Measurements from ENCODE around the gene PON2.
"Not testable (repeated sequence)": the region's sequence is repeated elsewhere in the genome, so short reads cannot be mapped to it uniquely, and the experiment has no call there.

The PON2 gene

DNA sequence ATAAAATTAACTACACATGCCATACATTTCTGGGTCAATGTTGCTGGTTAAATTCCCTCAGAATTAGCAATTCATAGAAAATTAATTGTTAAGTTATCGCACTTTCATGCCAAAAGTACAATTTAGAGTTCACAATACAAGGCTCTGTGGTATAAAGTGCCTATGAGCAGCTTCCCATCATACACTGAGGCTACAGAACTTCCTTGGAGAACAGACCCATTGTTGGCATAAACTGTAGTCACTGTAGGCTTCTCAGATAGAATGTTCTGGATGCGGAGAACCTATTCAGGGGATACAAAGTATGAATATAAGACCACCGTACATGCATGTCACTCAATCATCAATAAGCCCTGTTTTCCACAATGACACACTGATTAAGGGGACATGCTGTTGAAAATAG is 29.6 kb downstream of the PON2 start:
- no peak for DNase-seq (ENCODE audit: low read depth)

DNA sequence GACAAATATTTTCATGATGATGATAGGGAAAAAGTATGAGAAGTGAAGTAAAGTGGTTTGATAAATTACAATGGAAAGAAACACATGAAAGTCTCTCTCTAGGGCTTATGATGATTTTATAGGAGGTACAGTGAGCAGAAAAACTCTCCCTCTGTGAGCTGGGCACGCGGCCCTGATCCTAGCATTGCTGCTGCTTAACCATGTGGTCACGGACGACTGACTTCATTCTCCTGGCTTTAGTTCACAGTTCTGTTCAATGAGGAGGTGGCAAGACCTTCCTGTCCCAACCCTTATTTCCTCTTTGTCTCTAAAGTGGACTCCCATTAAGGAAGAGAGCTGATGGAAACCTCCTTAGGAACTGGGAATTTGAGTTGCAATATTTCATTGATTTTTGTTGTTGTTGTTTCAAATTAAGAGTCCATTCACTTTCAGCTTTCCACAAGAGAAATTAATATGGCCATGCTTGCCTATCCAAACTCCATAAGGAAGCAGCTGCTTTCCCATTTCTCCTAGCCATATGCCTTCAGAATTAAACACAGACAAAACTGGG is 30.4 kb downstream of the PON2 start:
- DNase-seq (ENCODE audit: low read depth) = no peak

DNA sequence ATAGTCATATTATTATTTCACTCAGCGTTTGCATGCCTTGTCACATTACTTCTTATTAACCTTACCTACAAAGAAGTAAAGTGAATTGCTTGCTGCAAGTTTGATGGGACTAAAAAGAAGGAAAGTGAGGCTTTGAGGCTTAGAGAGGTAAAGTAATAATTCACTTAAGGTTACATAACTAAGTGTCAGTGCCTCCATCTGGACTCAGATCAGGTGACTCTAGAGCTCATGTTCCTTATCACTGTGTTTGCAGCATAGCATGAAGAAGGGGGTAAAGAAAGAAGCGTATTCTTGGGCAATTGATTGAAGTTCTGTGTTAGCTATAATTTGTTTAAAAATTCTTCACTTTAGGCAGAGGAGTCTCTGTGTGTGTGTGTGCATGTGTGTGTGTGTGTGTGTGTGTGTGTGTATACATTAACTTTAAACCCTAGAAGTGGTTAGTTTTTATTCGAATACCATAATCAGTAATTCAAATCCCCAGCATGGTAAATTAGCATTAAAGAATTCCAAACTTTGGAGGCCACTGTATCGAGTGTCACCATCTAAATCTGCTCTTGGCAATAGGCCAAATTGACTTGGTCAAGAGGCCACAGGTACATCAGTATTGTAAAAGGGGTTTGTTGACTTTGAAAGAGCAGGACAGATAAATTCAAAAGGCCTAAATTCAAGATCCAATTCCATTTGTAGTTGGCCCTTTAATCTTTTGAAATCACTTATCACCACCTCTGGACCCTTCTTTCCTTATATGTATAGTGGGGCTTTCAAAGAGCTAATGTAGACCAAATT is 36.5 kb downstream of the PON2 start:
- DNase-seq (ENCODE audit: low read depth) = no peak

DNA sequence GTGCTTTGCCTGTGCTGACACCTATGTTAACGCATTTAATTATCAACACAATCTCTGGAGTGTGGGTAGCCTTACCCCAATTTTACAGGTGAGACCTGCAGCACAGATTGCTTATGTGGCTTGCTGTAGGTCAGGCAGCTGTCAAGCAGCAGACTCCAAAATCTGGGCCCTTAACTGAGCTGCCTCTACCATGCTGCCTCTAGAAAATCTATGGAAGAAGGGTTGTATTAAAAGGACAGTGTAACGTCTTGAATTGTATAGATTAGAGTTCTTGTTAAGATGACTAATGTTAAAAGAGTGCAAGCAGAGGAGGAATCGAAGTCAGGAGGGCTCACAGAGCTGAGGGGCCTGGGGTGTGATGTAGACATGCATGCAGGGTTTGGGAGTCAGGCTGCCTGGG is 37.4 kb downstream of the PON2 start:
- no peak for DNase-seq (ENCODE audit: low read depth)

DNA sequence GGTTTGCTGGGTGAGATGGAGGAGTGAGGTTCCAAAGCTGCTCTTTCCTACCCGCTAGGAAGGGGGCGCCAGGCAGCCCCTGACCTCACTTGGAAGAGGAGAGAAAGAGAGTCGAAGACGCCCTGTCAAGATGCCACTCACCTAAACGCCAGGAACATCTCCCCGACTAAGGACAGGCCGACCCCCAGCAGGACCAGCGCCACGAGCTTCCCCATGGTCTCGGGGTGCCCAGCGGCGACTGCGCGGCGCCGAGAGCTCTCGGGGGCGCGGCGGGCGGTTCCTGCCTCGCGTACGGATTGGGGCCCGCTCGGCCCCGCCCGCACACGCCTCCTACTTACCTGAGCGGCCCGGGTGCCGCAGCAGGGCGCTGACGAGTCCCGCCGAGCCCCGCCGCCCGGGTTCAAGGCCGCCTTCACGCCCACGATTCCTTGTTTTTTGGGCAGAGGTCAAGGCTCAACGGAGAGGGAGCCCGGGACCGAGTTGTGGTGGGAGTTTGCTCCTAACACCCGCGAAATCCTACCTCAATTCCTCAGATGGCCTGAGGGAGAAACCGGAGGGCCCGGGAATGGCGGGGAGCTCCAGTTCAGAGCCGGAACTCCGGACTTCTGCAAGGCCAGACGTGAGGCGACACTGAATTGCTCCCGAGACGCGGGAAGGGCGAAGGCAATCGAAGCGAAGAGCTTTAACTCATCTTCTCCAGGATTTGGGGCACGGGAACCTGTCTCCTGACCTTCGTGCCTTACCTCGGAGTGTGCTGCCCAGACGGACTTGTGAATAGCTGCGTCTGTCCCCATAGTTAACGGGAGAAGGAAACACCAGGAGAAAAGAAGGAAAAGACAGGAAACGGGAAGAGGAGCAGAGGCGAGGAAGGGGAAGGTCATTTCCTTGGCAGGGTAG is 38.4 kb downstream of the PON2 start, which contains the start of gene PON3:
TSS of gene PON3 (minus strand) at position 240 of the 897 bp plus-strand sequence. CDS start at position 215, 25 bp downstream.
- DNase-seq (ENCODE audit: low read depth) = no peak

DNA sequence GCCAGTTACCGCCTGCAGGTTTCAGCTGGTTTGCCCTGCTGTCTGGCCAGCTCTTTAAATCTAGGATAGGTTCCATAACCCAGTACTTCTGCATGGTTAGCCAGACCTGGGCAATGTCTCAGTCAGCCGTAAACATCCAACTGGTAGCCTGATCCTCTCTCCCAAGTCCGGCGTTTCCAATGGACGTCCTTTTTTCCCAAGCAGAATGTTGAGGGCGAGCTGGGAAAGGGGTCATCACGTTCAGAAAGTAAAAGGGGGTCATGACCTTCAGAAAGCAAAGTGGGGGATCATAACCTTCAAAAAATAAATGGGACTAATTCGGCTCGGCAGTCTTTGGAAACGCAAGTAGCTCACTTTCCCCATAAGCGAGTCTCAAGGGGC is 39.1 kb downstream of the PON2 start:
- DNase-seq (ENCODE audit: low read depth) = no peak

DNA sequence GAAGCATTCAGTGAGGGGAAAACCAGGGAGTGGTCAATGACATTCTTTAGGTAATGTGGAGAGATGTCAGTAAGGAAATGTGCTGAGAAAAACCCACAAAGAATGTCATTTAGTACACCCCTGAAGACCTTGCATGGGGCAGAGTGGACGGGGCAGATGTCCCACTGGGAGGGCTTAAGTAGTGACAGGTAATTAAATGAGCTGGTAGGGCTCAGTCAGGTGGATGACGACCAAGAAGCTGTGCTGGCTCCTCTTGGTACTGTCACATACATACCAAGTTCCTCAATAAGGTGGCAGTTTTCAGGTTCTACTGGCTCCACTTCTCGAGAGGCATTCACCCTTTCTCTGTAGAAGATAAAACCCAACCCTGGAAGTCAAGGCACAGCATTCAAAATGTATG is 40.5 kb downstream of the PON2 start:
- no peak for DNase-seq (ENCODE audit: low read depth)

DNA sequence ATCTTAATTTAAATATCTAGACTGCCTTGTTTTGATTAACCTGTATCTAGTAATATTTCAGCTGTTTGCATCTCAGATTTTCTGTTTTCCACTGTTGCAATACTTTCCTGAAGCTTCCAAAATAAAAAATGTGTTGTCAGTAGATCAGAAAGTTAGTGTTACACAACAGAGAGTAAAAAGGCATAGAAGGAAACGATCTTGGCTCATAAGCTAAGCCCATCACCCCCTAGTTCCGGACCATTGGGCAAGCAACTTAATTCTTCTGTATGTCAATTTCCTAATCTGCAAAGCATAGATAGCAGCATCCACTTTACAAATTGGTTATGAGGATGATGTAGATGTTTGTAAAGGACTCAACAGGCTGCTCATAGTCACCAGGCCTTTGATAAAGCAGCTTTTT is 43.1 kb downstream of the PON2 start:
- DNase-seq (ENCODE audit: low read depth) = no peak

DNA sequence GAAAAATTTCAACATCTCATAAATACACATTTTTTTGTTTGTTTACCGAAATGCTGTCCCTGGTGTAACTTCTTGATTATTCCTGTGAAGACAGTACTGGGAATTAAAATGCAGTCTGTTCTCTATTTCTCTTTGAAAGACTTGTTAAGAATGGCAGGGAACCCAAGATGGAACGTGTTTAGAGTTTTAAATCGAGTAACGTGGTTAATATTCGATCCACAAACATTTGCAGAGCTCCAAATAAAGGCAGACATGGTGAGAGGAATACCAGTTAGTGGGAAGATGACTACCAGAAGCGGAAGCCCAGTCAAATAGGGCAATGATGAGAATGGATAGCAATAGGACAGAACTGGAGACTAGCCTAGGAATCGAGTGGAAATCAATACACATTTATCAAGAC is 45.3 kb downstream of the PON2 start:
- no peak for DNase-seq (ENCODE audit: low read depth)

DNA sequence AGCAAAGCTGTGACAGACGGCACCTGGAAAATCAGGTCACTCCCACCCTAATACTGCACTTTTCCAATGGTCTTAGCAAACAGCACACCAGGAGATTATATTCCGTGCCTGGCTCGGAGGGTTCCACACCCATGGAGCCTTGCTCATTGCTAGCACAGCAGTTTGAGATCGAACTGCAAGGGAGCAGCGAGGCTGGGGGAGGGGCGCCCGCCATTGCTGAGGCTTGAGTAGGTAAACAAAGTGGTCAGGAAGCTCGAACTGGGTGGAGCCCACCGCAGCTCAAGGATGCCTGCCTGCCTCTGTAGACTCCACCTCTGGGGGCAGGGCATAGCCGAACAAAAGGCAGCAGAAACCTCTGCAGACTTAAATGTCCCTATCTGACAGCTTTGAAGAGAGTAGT is 55.4 kb downstream of the PON2 start:
- DNase-seq (ENCODE audit: low read depth) = not testable (repeated sequence)

DNA sequence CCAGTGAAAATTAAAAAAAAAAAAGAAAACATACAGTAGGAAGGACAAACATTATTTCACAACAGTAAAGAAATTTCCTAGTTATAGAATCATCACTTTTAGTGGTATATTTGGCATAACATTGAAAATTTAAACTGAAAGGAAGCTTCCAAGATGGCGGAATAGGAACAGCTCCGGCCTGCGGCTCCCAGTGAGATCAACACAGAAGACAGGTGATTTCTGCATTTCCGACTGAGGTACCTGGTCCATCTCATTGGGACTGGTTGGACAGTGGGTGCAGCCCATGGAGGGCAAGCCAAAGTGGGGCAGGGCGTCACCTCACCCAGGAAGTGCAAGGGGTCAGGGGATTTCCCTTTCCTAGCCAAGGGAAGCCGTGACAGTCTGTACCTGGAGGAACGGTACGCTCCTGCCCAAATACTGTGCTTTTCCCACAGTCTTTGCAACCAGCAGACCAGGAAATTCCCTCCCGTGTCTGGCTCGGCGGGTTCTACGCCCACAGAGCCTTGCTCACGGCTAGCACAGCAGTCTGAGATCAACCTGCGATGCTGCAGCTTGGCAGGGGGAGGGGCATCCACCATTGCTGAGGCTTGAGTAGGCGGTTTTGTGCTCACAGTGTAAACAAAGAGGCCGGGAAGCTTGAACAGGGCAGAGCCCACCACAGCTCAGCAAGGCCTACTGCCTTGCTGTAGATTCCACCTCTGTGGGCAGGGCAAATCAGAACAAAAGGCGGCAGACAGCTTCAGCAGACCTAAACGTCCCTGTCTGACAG is 58.0 kb downstream of the PON2 start:
- no peak for DNase-seq (ENCODE audit: low read depth)

DNA sequence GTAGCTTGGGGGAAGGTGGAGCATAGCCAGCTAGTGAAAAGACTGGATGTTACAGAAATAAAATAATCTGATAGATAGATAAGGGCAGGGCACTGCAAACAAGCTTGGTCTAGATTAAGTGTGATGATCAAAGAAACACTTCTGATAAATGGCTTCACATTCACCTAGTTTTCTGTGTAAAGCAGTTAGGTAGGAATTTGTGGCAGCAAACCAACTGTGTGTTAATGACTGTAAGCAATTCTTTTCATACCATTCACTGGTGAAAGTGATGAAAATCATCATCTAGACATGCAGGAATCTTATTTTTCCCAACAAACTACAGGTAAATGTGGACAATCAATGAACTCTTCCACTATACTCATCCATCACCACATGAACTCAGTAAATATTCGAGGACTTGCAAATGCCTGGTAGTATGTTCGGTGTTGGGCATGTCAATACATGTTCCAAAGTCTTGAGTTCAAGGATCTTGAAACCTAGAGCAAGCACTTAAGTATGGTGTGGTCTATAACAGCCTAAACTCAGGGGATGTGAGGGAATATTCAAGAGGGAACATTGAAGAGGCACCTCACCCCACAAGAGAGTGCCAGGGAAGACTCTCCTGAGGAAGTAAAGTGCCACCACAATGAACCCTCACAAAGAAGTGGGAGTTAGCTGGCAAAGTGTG is 59.1 kb downstream of the PON2 start:
- no peak for DNase-seq (ENCODE audit: low read depth)

DNA sequence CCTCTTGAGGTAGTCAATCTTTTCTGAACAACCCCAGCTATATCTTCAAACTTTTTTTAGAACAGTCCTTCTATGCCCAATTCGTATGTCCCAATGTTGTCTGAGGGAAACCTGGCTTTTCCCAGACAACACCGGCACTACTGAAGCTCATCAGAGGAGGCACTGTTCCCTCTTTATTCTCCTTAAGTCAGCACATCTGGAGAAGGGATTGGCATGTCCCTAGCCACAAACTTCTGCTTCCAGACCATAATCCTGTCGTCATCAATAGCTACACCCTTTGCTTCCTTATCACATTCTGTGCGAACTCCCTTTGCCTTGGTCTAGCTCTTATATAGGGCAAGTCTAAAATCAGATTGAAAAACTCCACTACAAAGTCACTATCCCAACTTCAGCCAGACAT is 61.5 kb downstream of the PON2 start:
- DNase-seq (ENCODE audit: low read depth) = no peak

DNA sequence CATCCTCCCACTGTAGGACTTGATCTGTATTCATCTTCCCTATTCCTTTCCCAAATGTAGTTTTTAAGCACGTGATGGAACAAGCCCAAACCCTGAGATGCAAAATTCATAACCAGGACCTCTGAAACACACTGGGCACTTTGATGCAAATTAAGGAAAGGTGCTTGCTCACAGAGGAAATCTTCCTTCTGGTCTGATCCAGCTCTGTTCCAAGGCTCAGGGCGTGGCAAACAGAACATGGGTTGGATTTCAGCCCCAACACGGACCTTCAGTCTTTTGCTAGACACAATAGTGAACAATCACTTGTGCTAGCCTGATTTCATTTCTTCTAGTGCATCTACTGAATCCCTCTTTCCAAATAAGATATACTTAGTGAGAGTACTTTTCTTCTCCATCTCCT is 66.6 kb downstream of the PON2 start:
- no peak for DNase-seq (ENCODE audit: low read depth)

DNA sequence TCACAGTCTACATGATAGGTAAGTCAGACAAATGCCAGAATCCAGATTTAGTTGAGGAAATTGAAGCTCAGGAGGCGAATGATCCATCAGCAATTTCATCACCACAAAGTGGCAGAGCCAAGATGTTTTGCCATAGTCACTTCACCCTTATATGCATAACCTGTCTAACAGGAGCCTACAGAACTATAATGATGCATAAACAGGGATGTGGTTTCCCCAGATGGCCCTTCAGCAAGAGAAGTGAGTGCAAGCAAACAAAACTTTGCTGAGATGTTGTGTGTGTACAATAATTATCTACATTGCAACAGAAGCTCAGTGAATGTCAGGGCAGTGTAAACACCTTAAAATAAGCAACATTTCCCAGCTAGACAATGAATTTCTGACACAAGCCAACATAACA is 67.2 kb downstream of the PON2 start:
- DNase-seq (ENCODE audit: low read depth) = no peak

DNA sequence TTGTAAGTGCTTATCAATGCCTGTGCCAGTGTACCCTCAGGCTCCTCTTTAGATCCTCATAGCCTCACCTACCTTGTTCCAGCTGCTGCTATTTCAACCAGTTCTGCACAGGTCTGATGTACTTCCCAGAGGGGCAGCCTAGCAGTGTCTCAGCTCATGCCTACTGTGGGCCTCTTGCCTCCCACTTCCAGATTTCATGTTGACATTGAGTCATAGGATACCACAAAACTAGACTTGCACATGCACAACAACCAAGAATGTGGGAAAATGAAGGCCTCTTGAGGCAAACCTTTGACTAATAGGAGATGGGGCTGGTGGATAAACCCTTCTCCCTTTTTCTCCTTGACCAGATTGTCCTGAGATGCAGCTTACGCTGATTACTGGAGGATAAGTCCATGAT is 69.7 kb downstream of the PON2 start:
- no peak for DNase-seq (ENCODE audit: low read depth)

DNA sequence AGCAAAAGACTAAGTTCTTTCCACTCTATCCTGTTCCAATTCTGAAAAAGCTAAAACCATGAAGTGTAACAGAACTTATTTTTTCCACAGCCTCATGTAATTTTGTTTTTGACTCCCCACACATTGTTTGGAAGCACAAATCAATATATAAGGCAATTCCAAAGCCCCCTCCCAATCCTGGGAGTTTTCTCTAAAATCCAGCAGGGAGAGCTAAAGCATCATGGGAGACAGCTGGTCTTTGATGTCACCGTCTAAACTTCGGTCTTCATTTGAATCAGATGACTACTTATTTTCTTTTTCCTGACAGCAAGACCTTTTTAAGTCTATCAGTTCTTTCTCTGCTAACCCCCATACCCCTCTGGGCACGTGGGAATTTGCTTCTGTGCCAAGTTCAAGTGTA is 77.2 kb downstream of the PON2 start:
- DNase-seq (ENCODE audit: low read depth) = no peak
